ENCODE measurements around the gene CNNM4.

DNA sequence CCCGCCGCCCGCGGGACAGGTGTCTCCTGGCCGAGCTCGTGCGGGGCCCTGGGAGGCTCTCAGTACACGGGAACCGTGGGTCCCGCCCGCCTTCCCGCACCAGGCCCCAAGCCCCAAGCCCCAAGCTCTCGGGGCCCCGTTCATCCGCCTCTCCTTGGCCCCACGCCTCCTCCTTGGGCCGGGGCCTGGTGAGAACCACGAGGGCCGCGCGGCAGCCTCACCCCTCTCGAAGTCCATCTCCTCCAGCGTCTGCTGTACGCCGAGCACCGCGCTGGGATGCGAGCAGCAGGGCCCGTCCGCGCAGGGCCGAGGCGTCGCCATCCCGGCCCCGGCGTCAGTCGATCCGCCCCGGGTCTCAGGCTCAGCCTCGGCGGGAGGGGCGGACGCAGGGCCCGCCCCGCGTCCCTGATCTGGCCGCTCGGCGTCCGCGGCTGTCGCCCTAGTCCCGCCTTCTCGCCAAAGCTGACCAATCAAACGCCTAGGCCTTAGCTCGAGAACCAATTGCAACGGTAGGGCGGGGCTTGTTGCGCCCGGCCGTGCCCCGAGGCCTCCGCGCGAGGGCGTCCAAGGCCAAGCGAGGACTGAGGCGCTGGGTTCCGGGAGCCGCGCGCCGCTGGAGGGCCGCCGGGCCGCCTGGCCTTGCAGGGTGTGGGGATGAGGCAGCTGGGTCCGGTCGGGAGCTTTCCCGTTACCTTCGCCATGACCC is 97.1 kb downstream of the CNNM4 start, which contains the start of gene ANKRD39:
- TF ChIP-seq, protein P1, sequence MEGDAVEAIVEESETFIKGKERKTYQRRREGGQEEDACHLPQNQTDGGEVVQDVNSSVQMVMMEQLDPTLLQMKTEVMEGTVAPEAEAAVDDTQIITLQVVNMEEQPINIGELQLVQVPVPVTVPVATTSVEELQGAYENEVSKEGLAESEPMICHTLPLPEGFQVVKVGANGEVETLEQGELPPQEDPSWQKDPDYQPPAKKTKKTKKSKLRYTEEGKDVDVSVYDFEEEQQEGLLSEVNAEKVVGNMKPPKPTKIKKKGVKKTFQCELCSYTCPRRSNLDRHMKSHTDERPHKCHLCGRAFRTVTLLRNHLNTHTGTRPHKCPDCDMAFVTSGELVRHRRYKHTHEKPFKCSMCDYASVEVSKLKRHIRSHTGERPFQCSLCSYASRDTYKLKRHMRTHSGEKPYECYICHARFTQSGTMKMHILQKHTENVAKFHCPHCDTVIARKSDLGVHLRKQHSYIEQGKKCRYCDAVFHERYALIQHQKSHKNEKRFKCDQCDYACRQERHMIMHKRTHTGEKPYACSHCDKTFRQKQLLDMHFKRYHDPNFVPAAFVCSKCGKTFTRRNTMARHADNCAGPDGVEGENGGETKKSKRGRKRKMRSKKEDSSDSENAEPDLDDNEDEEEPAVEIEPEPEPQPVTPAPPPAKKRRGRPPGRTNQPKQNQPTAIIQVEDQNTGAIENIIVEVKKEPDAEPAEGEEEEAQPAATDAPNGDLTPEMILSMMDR (IDR thresholded peaks at IDR 0.05; ENCODE audit: low read depth, low read length, missing input control): peak; percentile 80
- TF ChIP-seq GABPA (IDR thresholded peaks at IDR 0.05 in 1 of 2, conservative IDR thresholded peaks at IDR 0.05 in 1 of 2) (no peak), SP1 (IDR thresholded peaks at IDR 0.05) (peak; percentile 86), RAD21 (IDR thresholded peaks at IDR 0.05) (peak; percentile 75 to 76), HNF4A (conservative IDR thresholded peaks at IDR 0.05) (no peak), JUND (IDR thresholded peaks at IDR 0.05) (no peak), TAF1 (conservative IDR thresholded peaks at IDR 0.05) (no peak), FOXA1 (IDR thresholded peaks at IDR 0.05) (no peak), EGR1 (IDR thresholded peaks at IDR 0.05; ENCODE audit: low read depth in 2 of 2) (no peak)
- TF ChIP-seq, protein P2, sequence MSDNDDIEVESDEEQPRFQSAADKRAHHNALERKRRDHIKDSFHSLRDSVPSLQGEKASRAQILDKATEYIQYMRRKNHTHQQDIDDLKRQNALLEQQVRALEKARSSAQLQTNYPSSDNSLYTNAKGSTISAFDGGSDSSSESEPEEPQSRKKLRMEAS (IDR thresholded peaks at IDR 0.05): no peak
- TF ChIP-seq, protein P3, sequence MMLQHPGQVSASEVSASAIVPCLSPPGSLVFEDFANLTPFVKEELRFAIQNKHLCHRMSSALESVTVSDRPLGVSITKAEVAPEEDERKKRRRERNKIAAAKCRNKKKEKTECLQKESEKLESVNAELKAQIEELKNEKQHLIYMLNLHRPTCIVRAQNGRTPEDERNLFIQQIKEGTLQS (IDR thresholded peaks at IDR 0.05): no peak
